K562 (cell line): ENCODE results near the gene CHD2. TPM values are rescaled to one million over a fixed set of nuclear protein-coding genes. Genes with fewer than 3 reads are reported as not detected.

Source experiments
- CBX3 ChIP-seq, 2 experiments: IDR thresholded peaks; 1 replicate in 1 of 2; 2 replicates in 1 of 2; pipeline ENCODE4 v1.6.1; 2012; ENCODE audit warnings: inconsistent platforms in 2 of 2, low read length in 2 of 2, borderline replicate concordance in 1 of 2, control low read depth in 1 of 2
- CC2D1A ChIP-seq: fragments of 450-650 bp; IDR thresholded peaks from 2 replicates; pipeline ENCODE4 v1.6.1; 2017; ENCODE audit warnings: mild to moderate bottlenecking
- DMBX1 ChIP-seq: fragments of 250-450 bp; sonication (Bioruptor Pico); IDR thresholded peaks from 2 replicates; pipeline ENCODE4 v1.8.0; 2022; ENCODE audit warnings: inconsistent platforms, mild to moderate bottlenecking, moderate library complexity, borderline replicate concordance
- ESRRA ChIP-seq: fragments of 450-650 bp; IDR thresholded peaks from 2 replicates; pipeline ENCODE4 v1.6.1; 2014; ENCODE audit warnings: low read depth, mild to moderate bottlenecking, moderate library complexity, borderline replicate concordance
- FIP1L1 ChIP-seq: fragments of 200-400 bp; formaldehyde crosslinking; IDR thresholded peaks from 2 replicates; pipeline ENCODE4 v1.6.1; 2018; ENCODE audit warnings: mild to moderate bottlenecking, low read depth, low read length; ENCODE audit not compliant: poor library complexity, severe bottlenecking
- FOXJ2 ChIP-seq: fragments of 200-800 bp; sonication (Bioruptor generic); IDR thresholded peaks from 2 replicates; pipeline ENCODE4 v1.6.1; 2016; ENCODE audit warnings: missing genetic modification characterization, missing compliant biosample characterization
- HDAC2 ChIP-seq: fragments of 450-650 bp; IDR thresholded peaks from 2 replicates; pipeline ENCODE4 v1.6.1; 2016; ENCODE audit warnings: mild to moderate bottlenecking
- KDM5B ChIP-seq: fragments of 200-600 bp; sonication (generic); IDR thresholded peaks from 2 replicates; pipeline ENCODE4 v1.6.1; 2012; ENCODE audit warnings: low read depth, mild to moderate bottlenecking, moderate library complexity, low read length, control low read depth, inconsistent platforms; ENCODE audit not compliant: insufficient replicate concordance
- MCM7 ChIP-seq, 2 experiments: fragments of 450-650 bp; IDR thresholded peaks; 2 replicates each; pipeline ENCODE4 v1.6.1; 2016 to 2018
- NFXL1 ChIP-seq: fragments of 450-650 bp; formaldehyde crosslinking; IDR thresholded peaks from 2 replicates; pipeline ENCODE4 v1.4.0; 2021; ENCODE audit warnings: mild to moderate bottlenecking
- NKRF ChIP-seq: fragments of 450-650 bp; IDR thresholded peaks from 2 replicates; pipeline ENCODE4 v1.6.1; 2016; ENCODE audit warnings: borderline replicate concordance
- NR1H2 ChIP-seq: sonication (generic); formaldehyde crosslinking; IDR thresholded peaks from 2 replicates; pipeline ENCODE4 v1.4.0; 2020; ENCODE audit warnings: mild to moderate bottlenecking, missing genetic modification reagents
- PRDM10 ChIP-seq: fragments of 450-650 bp; IDR thresholded peaks from 2 replicates; pipeline ENCODE4 v1.6.1; 2018; ENCODE audit not compliant: partially characterized antibody
- SMARCA4 ChIP-seq: fragments of 450-650 bp; IDR thresholded peaks from 2 replicates; pipeline ENCODE4 v1.6.1; 2016
- SNRNP70 ChIP-seq: fragments of 200-400 bp; formaldehyde crosslinking; optimal IDR thresholded peaks from 2 replicates; pipeline ENCODE3; 2017; ENCODE audit warnings: low read depth, low read length
- TFE3 ChIP-seq: fragments of 450-650 bp; formaldehyde crosslinking; IDR thresholded peaks from 2 replicates; pipeline ENCODE4 v1.4.0; 2020; ENCODE audit warnings: mild to moderate bottlenecking, mixed read lengths
- XRCC4 ChIP-seq: IDR thresholded peaks from one replicate; pipeline ENCODE4 v1.6.1; 2011; ENCODE audit not compliant: insufficient read depth, insufficient read length; ENCODE audit errors: extremely low read depth
- ZNF24 ChIP-seq: fragments of 450-650 bp; IDR thresholded peaks from 2 replicates; pipeline ENCODE4 v1.6.1; 2016
- ZNF444 ChIP-seq: fragments of 250-450 bp; sonication (Bioruptor Pico); IDR thresholded peaks from 2 replicates; pipeline ENCODE4 v1.4.0; 2020; ENCODE audit warnings: mild to moderate bottlenecking, moderate library complexity
- ZNF589 ChIP-seq: fragments of 200-800 bp; sonication (Bioruptor generic); IDR thresholded peaks from 2 replicates; pipeline ENCODE4 v1.6.1; 2016; ENCODE audit warnings: low read depth, missing genetic modification characterization, missing compliant biosample characterization
- ZNF707 ChIP-seq: fragments of 250-450 bp; sonication (Bioruptor Pico); conservative IDR thresholded peaks from 2 replicates; pipeline ENCODE4 v1.8.0; 2022; ENCODE audit warnings: inconsistent platforms, mild to moderate bottlenecking, moderate library complexity
- polyA plus RNA-seq, 8 experiments: library from polyadenylated mRNA; depleted of rRNA in 4 of 8; stranded (reverse) in 5 of 8; unstranded in 3 of 8; fragments of >200 nt; fragmentation: Nextera tagmentation in 2 of 8; fragmentation: Illumina TruSeq in 1 of 8; extraction: Ambion mirVana in 2 of 8; extraction: Trizol in 1 of 8; gene quantifications; 2 replicates each; pipeline versions ENCODE4 v1.2.1 to v1.2.3, GENCODE V29; 2011 to 2014; ENCODE audit warnings: inconsistent platforms in 1 of 8, missing spikeins in 1 of 8
- total RNA-seq, 7 experiments: library from RNA; depleted of rRNA in 6 of 7; stranded (reverse); fragments of >200 nt in 6 of 7; fragmentation: Illumina TruSeq in 2 of 7; extraction: Trizol in 2 of 7; gene quantifications; 2 replicates each; pipeline versions ENCODE4 v1.2.1 to v1.2.3, GENCODE V29; 2011 to 2021; ENCODE audit warnings: low replicate concordance in 1 of 7
- TF ChIP-seq, protein P1 (sequence below): sonication (generic); IDR thresholded peaks from 2 replicates; pipeline ENCODE4 v1.6.1; 2016

The CHD2 gene
- total and polyA plus RNA-seq, 9 of the 15 experiments (the other 6 are each of a cell fraction or from before 2014, with no cell fraction given), result 38.9 to 70.8 (median 56.2) TPM

DNA sequence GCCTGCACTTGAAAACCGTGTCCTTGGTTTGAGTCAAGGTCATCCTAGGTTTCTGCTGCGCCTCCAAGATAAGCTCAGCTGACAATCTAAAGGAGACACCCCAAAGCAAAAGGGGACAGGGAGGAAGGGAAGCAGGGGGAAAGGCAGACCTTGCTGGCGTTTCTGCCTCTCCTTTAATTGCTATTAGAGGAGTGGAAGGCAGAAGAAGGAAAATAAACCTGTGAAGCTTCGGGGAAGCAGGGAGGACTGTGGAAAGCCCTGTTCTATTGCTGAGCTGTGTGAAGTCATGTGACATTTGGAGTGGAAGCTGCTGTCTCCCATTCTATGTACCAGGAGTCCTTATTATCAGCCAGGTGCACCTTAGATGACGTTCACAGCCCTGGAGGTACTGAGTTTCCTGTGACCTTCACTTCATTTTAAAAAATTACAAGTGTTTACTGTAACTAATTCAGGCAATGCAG lies 21.5 kb upstream of the CHD2 start (continued):
- TF ChIP-seq NKRF (no peak), SMARCA4 (peak; percentile 85), ZNF24 (no peak), XRCC4 (no peak), FOXJ2 (peak; percentile 62; the same call in 1 of the 2 replicates), SNRNP70 (no peak), MCM7 (IDR thresholded peaks at IDR 0.05) (no peak), CBX3 (IDR thresholded peaks at IDR 0.05; ENCODE audit: borderline replicate concordance in 1 of 2, low read length in 2 of 2) (0 out of 3 replicates have a peak, but pooled peaks of 1 of the 2 experiments have one; percentile 13), HDAC2 (no peak), FIP1L1 (no peak), NFXL1 (CRISPR knock-in tag) (no peak), KDM5B (no peak), ZNF589 (CRISPR knock-in tag) (0 out of 2 replicates have a peak, but pooled peaks have one; percentile 28), ZNF707 (CRISPR knock-in tag) (no peak), DMBX1 (CRISPR knock-in tag) (no peak), CC2D1A (no peak), PRDM10 (peak; percentile 52), ZNF444 (CRISPR knock-in tag) (no peak), TFE3 (CRISPR knock-in tag) (peak; percentile 96), NR1H2 (no peak), ESRRA (peak; percentile 100)
- TF ChIP-seq, protein P1, sequence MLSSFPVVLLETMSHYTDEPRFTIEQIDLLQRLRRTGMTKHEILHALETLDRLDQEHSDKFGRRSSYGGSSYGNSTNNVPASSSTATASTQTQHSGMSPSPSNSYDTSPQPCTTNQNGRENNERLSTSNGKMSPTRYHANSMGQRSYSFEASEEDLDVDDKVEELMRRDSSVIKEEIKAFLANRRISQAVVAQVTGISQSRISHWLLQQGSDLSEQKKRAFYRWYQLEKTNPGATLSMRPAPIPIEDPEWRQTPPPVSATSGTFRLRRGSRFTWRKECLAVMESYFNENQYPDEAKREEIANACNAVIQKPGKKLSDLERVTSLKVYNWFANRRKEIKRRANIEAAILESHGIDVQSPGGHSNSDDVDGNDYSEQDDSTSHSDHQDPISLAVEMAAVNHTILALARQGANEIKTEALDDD, result no peak
